ENCODE measurements around the gene TDP1.

GRCh38 chr14:89941830-89942377 lies 13.8 kb upstream of the TDP1 start:
- TF ChIP-seq CTCF (IDR thresholded peaks at IDR 0.05) (no peak), POLR2AphosphoS5 (IDR thresholded peaks at IDR 0.05; ENCODE audit: low read depth, low read length) (no peak), SIN3A (IDR thresholded peaks at IDR 0.05; ENCODE audit: borderline replicate concordance, insufficient read depth, low read depth, low read length) (no peak), REST (IDR thresholded peaks at IDR 0.05; ENCODE audit: insufficient read depth in 1 of 2, low read depth in 2 of 2, low read length in 1 of 2) (no peak)
